ENCODE data around the gene ZNF835.

ZNF835 gene

DNA sequence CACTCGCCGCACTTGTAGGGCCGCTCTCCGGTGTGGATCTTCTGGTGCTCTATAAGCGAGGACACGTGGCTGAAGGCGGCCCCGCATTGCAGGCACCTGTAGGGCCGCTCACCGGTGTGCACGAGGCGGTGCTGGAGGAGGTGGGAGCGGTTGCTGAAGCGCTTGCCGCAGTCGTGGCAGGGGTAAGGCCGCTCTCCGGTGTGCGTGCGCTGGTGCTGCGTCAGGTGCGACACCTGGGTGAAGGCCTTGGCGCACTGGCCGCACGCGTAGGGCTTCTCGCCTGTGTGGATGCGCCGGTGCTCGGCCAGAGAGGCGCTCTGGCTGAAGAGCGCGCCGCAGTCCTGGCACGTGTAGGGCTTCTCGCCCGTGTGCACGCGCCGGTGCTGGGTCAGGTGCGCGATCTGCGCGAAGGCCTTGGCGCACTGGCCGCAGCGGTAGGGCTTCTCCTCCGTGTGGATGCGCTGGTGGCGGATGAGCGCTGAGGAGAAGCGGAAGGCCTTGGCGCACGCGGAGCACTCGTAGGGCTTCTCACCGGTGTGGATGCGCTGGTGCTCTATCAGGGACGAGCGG, 7.5 kb downstream of the ZNF835 start:
- no peak for DNase-seq (ENCODE audit: low spot score)

DNA sequence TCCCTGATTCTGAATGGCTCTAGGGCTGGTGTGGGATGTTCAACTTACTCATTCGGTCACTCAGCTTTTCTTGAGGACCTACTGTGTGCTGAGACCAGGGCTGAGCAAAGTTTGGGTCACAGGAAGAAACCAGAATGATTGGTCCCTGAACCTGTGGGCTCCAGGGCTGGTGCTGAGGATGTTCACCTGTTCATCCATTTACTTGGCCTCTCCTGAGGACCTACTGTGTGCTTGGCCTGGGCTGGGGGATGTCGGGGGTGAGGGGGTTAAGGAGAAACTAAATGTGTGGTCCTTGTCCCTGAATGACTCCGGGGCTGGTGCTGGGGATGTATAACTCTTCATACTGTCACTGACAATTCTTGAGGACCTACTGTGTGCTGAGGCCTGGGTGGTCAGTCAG, 10.3 kb downstream of the ZNF835 start:
- DNase-seq (ENCODE audit: low spot score), result no peak

DNA sequence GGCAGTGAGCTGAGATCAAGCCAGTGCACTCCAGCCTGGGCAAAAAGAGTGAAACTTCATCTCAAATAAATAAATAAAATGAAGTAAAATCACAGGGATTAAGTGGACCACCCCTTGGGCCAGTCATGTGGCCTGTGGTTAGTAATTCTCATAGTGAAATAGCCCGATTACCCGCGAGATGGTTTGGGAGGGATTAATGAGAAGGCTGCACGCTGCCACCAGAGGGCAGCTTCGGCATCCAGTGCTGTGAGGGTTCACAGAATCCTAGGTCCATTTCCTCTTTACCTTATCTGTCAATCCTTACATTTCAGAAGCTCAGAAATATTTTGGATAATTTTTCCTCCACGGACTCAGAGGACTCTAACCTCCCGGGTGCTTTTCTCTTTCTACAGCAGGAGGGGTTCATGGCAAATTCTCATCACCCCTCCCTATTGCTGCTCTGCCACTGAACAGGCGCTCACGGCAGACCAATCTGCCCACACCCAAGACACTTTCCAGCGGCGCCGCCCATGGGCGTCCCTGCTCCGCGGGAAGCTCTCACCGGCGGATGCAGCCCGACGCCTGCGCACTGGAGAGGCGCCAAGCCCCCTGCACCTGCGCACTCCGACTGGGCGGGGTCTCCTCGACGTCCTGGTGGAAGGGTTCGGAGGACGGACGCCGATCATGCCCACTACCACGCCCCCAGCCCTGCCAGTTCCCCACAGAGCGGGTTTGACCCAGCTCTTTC, 11.0 kb downstream of the ZNF835 start:
- DNase-seq (ENCODE audit: low spot score), result no peak

- DNase-seq (ENCODE audit: low spot score), result no peak
Measured at GRCh38 chr19:56654151-56654550, 17.4 kb downstream of the ZNF835 start.

- DNase-seq (ENCODE audit: low spot score), result no peak
Measured at GRCh38 chr19:56643460-56643955, 28.0 kb downstream of the ZNF835 start.

- DNase-seq (ENCODE audit: low spot score), result no peak
Measured at GRCh38 chr19:56642711-56643459, 28.7 kb downstream of the ZNF835 start, which contains the start of gene SMIM17. SMIM17 (plus strand) TSS chr19:56643159; CDS start chr19:56645668, 2,509 bp downstream.

DNA sequence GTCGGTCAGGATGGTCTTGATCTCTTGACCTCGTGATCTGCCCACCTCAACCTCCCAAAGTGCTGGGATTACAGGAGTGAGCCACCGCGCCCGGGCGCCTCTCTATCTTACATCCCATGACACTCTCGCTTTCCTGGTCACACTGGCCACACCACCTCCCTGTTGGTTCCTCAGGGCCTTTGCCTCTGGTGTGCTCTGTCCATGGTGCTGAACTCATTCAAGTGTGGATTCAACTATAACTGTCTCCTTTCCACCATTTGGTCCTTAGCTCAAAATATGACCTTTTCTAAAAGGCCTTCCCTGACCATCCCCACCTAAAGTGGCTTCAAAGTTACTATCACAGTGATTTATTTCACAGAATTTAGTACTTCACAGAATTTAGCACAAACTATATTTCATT, 32.3 kb downstream of the ZNF835 start:
- peak; percentile 34 for DNase-seq (ENCODE audit: low spot score)

- DNase-seq (ENCODE audit: low spot score), result peak; percentile 91
Measured at GRCh38 chr19:56637976-56638555, 33.5 kb downstream of the ZNF835 start.

DNA sequence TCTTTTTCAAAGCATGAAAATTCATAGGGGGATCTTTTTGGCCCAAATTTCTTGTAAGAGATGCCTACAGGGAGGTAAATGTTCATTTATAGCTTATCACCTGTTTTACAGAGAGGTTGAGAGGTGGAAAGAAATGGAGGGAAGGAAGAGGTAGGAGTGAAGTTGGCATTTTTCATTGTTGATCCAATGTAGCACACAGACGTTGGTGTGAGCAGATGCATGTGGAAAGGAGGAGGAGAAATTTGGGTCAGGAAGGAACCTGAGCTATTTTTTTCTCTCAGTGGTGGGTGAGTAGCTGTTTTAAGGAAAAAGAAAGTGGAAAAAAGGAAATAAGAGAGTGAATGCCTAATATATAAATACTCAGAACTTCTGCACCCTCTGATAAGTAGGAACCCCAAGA, 38.5 kb downstream of the ZNF835 start:
- DNase-seq (ENCODE audit: low spot score), result no peak

DNA sequence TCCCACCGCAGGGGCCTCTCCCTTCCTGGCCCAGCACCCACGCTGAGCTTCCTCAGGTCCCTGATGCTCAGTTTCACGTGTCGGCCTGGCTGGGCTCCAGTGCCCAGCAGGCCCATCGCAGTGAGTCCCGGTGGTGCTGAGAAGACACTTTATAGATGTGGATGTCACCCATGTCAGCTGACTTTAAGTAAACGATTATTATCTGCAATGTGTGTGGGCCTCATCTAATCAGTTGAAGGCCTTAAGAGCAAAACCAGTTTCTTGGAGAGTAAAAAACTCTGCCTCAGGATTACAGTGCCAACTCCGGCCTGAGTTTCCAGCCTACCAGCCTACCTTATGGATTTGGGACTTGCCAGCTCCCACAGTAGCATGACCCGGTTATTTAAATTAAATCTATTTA, 45.8 kb downstream of the ZNF835 start:
- no peak for DNase-seq (ENCODE audit: low spot score)

GRCh38 chr19:56623006-56623405, 48.6 kb downstream of the ZNF835 start:
- no peak for DNase-seq (ENCODE audit: low spot score)

- no peak for DNase-seq (ENCODE audit: low spot score)
Measured at GRCh38 chr19:56622374-56622773, 49.2 kb downstream of the ZNF835 start.

DNA sequence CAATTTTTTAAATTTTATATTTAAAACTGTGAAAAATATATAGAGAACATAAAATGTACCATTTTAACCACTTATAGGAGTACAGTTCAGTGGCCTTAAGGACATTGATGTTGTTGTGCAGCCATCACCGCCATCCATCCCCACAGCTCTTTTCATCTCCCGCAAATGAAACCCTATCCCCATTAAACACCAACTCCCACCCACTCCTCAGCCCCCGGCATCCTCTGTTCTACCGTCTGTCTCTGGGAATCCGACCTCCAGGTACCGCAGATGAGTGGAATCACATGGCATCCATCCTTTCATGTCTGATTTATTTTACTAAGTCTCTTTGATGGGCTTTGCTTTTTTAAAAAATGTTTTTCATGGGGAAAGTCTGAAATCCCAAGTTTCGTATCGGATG, 52.4 kb downstream of the ZNF835 start:
- DNase-seq (ENCODE audit: low spot score), result no peak

DNA sequence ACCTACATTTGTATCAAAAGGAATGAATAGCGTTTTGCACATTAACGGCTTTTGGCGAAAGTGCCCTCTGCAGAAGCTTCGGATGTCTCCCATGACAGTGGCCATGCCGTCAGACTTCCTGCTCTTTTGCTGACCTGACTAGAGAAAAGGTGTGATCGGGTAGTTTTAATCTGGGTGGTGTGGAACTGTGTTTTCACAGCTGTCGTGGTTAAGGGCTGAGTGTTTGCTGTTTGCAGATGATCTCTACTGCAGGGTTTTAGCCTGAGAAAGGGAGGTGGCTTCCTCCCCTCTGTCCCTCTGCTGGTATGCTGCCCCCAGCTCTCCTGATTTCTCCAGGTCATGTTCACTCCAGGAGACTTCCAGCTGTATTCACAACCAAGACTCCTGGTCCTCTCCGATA, 54.0 kb downstream of the ZNF835 start:
- DNase-seq (ENCODE audit: low spot score), result no peak

- DNase-seq (ENCODE audit: low spot score), result no peak
Measured at GRCh38 chr19:56613639-56614038, 57.9 kb downstream of the ZNF835 start.

DNA sequence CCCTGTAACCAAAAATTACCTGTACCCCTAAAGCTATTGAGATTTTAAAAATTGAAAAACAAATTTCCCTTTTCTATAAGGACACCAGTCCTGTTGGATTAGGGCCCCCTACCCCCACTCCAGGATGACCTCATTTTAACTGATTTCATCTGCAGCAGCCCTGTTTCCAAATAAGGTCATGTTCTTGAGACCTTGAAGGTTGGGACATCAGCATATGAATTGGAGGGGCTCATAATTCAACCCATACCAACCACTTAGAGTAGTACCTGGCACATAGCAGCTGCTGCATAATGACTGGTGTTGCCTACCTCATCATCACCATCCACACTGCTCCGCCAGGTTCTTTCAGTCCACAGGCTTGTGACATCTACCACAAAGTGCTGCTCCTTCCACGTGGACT, 58.8 kb downstream of the ZNF835 start:
- no peak for DNase-seq (ENCODE audit: low spot score)
